Uterus (tissue), 4 donors: ENCODE data around the gene ESRRB. TPM values are rescaled to one million over a fixed set of nuclear protein-coding genes. Genes with fewer than 3 reads are reported as not detected.

ENCODE experiments used
- DNase-seq, 2 donors: peaks; one replicate each; pipeline ENCODE4 v3.0.0-alpha.2; 2019 to 2020
- H3K27ac ChIP-seq, 2 donors: fragments of 200-600 bp; sonication (generic); 1 replicate in 1 of 2; 2 replicates in 1 of 2; pipeline ENCODE4 v1.5.1; 2016 to 2018
- H3K27me3 ChIP-seq, 2 donors: fragments of 200-600 bp; sonication (generic); one replicate each; pipeline ENCODE4 v1.5.1; 2018 to 2019; ENCODE audit warnings: control low read depth in 1 of 2
- H3K36me3 ChIP-seq, 2 donors: fragments of 200-600 bp; sonication (generic); one replicate each; pipeline ENCODE4 v1.5.1; 2019; ENCODE audit warnings: control low read depth in 1 of 2
- H3K4me1 ChIP-seq, 2 donors: fragments of 200-600 bp; sonication (generic); one replicate each; pipeline ENCODE4 v1.5.1; 2018 to 2019; ENCODE audit warnings: control low read depth in 1 of 2
- H3K4me3 ChIP-seq, 2 donors: fragments of 200-600 bp; sonication (generic); 1 replicate in 1 of 2; 2 replicates in 1 of 2; pipeline ENCODE4 v1.5.1; 2018 to 2019; ENCODE audit warnings: mild to moderate bottlenecking in 1 of 2
- H3K9me3 ChIP-seq, 2 donors: fragments of 200-600 bp; sonication (generic); one replicate each; pipeline ENCODE4 v1.5.1; 2019; ENCODE audit warnings: control low read depth in 1 of 2
- CTCF ChIP-seq, 4 experiments: fragments of 200-600 bp in 2 of 4; fragments of 450-650 bp in 2 of 4; sonication (generic) in 2 of 4; IDR thresholded peaks; one replicate each; pipeline ENCODE4 v1.5.1; 2016 to 2019; ENCODE audit warnings: antibody characterized with exemption in 4 of 4, mild to moderate bottlenecking in 2 of 4, moderate library complexity in 1 of 4
- POLR2A ChIP-seq, 2 donors: fragments of 450-650 bp; IDR thresholded peaks; one replicate each; pipeline ENCODE4 v1.6.1; 2016; ENCODE audit warnings: antibody characterized with exemption in 2 of 2, mild to moderate bottlenecking in 1 of 2, moderate library complexity in 1 of 2
- intact Hi-C: fragments of 100-400 bp; cut with DNase I; formaldehyde crosslinking; loops from one replicate; pipeline ENCODE4 v1.15.1; 2023; ENCODE audit warnings: low total_unique reads
- total RNA-seq, 4 donors: library from RNA; depleted of rRNA in 3 of 4; stranded (reverse); fragments of >200 nt in 3 of 4; gene quantifications; one replicate each; pipeline versions ENCODE4 v1.1.0 to v1.2.4, GENCODE V29; 2014 to 2023
- donor health status: DM: yes; HTN: yes; CAD: no.

ESRRB gene
- total RNA-seq, 4 donors from 2014 or later = not detected

- Histone ChIP-seq H3K36me3 (no peaks in the 10 kb centered on the region), H3K27me3 (no peaks in the 10 kb centered on the region), H3K4me1 (no peaks in the 10 kb centered on the region), H3K4me3 (no peak overlapping the region), H3K9me3 (no peaks in the 10 kb centered on the region), H3K27ac (no peak overlapping the region)
- no peak for DNase-seq
- intact Hi-C loops = no loop called here
- TF ChIP-seq POLR2A (IDR thresholded peaks at IDR 0.05) = no peak
- no peak for TF ChIP-seq CTCF (IDR thresholded peaks at IDR 0.05)
Measured at GRCh38 chr14:76490735-76491134, 114.8 kb downstream of the ESRRB start.

GRCh38 chr14:76491172-76491930 lies 115.4 kb downstream of the ESRRB start:
- no peak for TF ChIP-seq CTCF (IDR thresholded peaks at IDR 0.05)
- no peak for TF ChIP-seq POLR2A (IDR thresholded peaks at IDR 0.05)
- Histone ChIP-seq H3K27ac (no peak overlapping the region), H3K27me3 (no peaks in the 10 kb centered on the region), H3K9me3 (no peaks in the 10 kb centered on the region), H3K4me1 (no peaks in the 10 kb centered on the region), H3K4me3 (no peak overlapping the region), H3K36me3 (no peaks in the 10 kb centered on the region)
- intact Hi-C loops = no loop called here
- no peak for DNase-seq

- no peaks in the 10 kb centered on the region for H3K9me3 ChIP-seq
- intact Hi-C loops = no loop called here
- no peaks in the 10 kb centered on the region for H3K36me3 ChIP-seq
- TF ChIP-seq POLR2A (IDR thresholded peaks at IDR 0.05) (no peak), CTCF (IDR thresholded peaks at IDR 0.05) (no peak)
- DNase-seq = no peak
- no peaks in the 10 kb centered on the region for H3K27me3 ChIP-seq
- no peaks in the 10 kb centered on the region for H3K4me1 ChIP-seq
- H3K4me3 ChIP-seq = no peak overlapping the region
- no peak overlapping the region for H3K27ac ChIP-seq
Measured at GRCh38 chr14:76495983-76496382, 120.0 kb downstream of the ESRRB start.

- DNase-seq = no peak
Measured at GRCh38 chr14:76496595-76496994, 120.7 kb downstream of the ESRRB start.

More at GRCh38 chr14:76496595-76496994, 120.7 kb downstream of the ESRRB start:
- H3K4me3 ChIP-seq = no peak overlapping the region
- H3K36me3 ChIP-seq = no peaks in the 10 kb centered on the region
- intact Hi-C loops = no loop called here
- H3K9me3 ChIP-seq = no peaks in the 10 kb centered on the region
- no peaks in the 10 kb centered on the region for H3K27me3 ChIP-seq
- no peak for TF ChIP-seq CTCF (IDR thresholded peaks at IDR 0.05)
- TF ChIP-seq POLR2A (IDR thresholded peaks at IDR 0.05) = no peak
- no peaks in the 10 kb centered on the region for H3K4me1 ChIP-seq
- no peak overlapping the region for H3K27ac ChIP-seq
